KBM-7 (cell line): ENCODE measurements around the gene BCL3.
"Not testable (repeated sequence)": the region's sequence is repeated elsewhere in the genome, so short reads cannot be mapped to it uniquely, and the experiment has no call there.

ENCODE experiments used
- DNase-seq: peaks from one replicate; pipeline ENCODE4 v3.0.0-alpha.2; 2015
- in situ Hi-C: fragments of 300-500 bp; cut with MboI; formaldehyde crosslinking; loops from 2 replicates; pipeline ENCODE4 v1.14.3; 2020; ENCODE audit warnings: low sequenced_read_pairs, low pct_unique_long_range_greater_than_20kb, mixed read lengths

BCL3 gene

GRCh38 chr19:44720396-44720795 is 28.1 kb upstream of the BCL3 start:
- in situ Hi-C loops, DNase-seq: not testable (repeated sequence)

- no peak for DNase-seq
- in situ Hi-C loops = no loop called here
Measured at GRCh38 chr19:44720945-44721344, 27.6 kb upstream of the BCL3 start.

- DNase-seq, in situ Hi-C loops: not testable (repeated sequence)
Measured at GRCh38 chr19:44721369-44721768, 27.1 kb upstream of the BCL3 start.

- in situ Hi-C loops = no loop called here
Measured at GRCh38 chr19:44722131-44723121, 26.1 kb upstream of the BCL3 start.

GRCh38 chr19:44723299-44723951 is 25.1 kb upstream of the BCL3 start:
- in situ Hi-C loops = no loop called here

More at GRCh38 chr19:44722131-44723121, 26.1 kb upstream of the BCL3 start:
- peak; percentile 96 for DNase-seq

GRCh38 chr19:44723952-44724319 is 24.6 kb upstream of the BCL3 start:
- DNase-seq = peak; percentile 91
- in situ Hi-C loops = no loop called here

More at GRCh38 chr19:44723299-44723951, 25.1 kb upstream of the BCL3 start:
- DNase-seq = no peak

- in situ Hi-C loops = no loop called here
- no peak for DNase-seq
Measured at GRCh38 chr19:44725251-44725650, 23.3 kb upstream of the BCL3 start.

GRCh38 chr19:44725684-44726083 is 22.8 kb upstream of the BCL3 start:
- no peak for DNase-seq
- in situ Hi-C loops = no loop called here

- in situ Hi-C loops = no loop called here
- no peak for DNase-seq
Measured at GRCh38 chr19:44726465-44726864, 22.0 kb upstream of the BCL3 start.

- in situ Hi-C loops = no loop called here
- peak; percentile 51 for DNase-seq
Measured at GRCh38 chr19:44728178-44728577, 20.3 kb upstream of the BCL3 start.

- DNase-seq = no peak
- in situ Hi-C loops = no loop called here
Measured at GRCh38 chr19:44729516-44730033, 18.9 kb upstream of the BCL3 start.

- no peak for DNase-seq
- in situ Hi-C loops = no loop called here
Measured at GRCh38 chr19:44731081-44731480, 17.4 kb upstream of the BCL3 start.

GRCh38 chr19:44731622-44732021 is 16.9 kb upstream of the BCL3 start:
- in situ Hi-C loops = no loop called here

GRCh38 chr19:44732235-44733014 is 16.1 kb upstream of the BCL3 start:
- DNase-seq = no peak
- in situ Hi-C loops = no loop called here

More at GRCh38 chr19:44731622-44732021, 16.9 kb upstream of the BCL3 start:
- no peak for DNase-seq

GRCh38 chr19:44734357-44734756 is 14.2 kb upstream of the BCL3 start:
- DNase-seq = no peak
- in situ Hi-C loops = no loop called here

GRCh38 chr19:44735011-44735410 is 13.5 kb upstream of the BCL3 start:
- no peak for DNase-seq
- in situ Hi-C loops = no loop called here

GRCh38 chr19:44737238-44738071 is 11.1 kb upstream of the BCL3 start:
- in situ Hi-C loops = no loop called here
- no peak for DNase-seq

- in situ Hi-C loops = no loop called here
- no peak for DNase-seq
Measured at GRCh38 chr19:44738136-44738535, 10.4 kb upstream of the BCL3 start.
